CD4-positive, alpha-beta memory T cell (primary cell): ENCODE measurements around the gene RETREG3. TPM values are rescaled to one million over a fixed set of nuclear protein-coding genes. Genes with fewer than 3 reads are reported as not detected.
"Not testable (repeated sequence)": the region's sequence is repeated elsewhere in the genome, so short reads cannot be mapped to it uniquely, and the experiment has no call there.

ENCODE experiments used
- CTCF ChIA-PET: fragments of 350-600 bp; sonication (Branson Sonifier 250); formaldehyde crosslinking; loops from one replicate; lab custom pipeline; 2021; ENCODE audit warnings: inconsistent platforms; ENCODE audit not compliant: partially characterized antibody; lab: Charles Lee
- POLR2A ChIA-PET: fragments of 350-600 bp; sonication (Branson Sonifier 250); formaldehyde crosslinking; loops from one replicate; lab custom pipeline; 2021; ENCODE audit not compliant: partially characterized antibody; lab: Charles Lee
- DNase-seq, 5 donors: peaks; one replicate each; pipeline versions ENCODE4 v3.0.0 to v3.0.0-alpha.2; 2020 to 2022; ENCODE audit warnings: mixed read lengths in 1 of 5
- H3K27ac ChIP-seq: one replicate; pipeline ENCODE4 v1.7.0; 2013; ENCODE audit warnings: low read depth, low read length
- H3K27me3 ChIP-seq: 2 replicates; pipeline ENCODE4 v1.7.0; 2013; ENCODE audit warnings: mild to moderate bottlenecking, low read length, moderate library complexity; ENCODE audit not compliant: insufficient read depth
- H3K36me3 ChIP-seq: 2 replicates; pipeline ENCODE4 v1.7.0; 2013; ENCODE audit warnings: mild to moderate bottlenecking, low read length, moderate library complexity; ENCODE audit not compliant: insufficient read depth
- H3K4me1 ChIP-seq: 2 replicates; pipeline ENCODE4 v1.7.0; 2013; ENCODE audit warnings: mild to moderate bottlenecking, low read length, moderate library complexity; ENCODE audit not compliant: insufficient read depth
- H3K4me3 ChIP-seq, 2 donors: one replicate each; pipeline ENCODE4 v1.7.0; 2013; ENCODE audit warnings: low read length in 2 of 2, mild to moderate bottlenecking in 1 of 2
- H3K9me3 ChIP-seq, 2 donors: one replicate each; pipeline ENCODE4 v1.7.0; 2013; ENCODE audit warnings: low read length in 2 of 2, control low read depth in 1 of 2; ENCODE audit not compliant: control insufficient read depth in 1 of 2
- H3K27ac Mint-ChIP-seq, 7 donors: one replicate each; pipeline ENCODE4 v1.8.0; 2020 to 2021; ENCODE audit warnings: mixed read lengths in 7 of 7, mild to moderate bottlenecking in 6 of 7, inconsistent platforms in 3 of 7, moderate library complexity in 3 of 7
- H3K27me3 Mint-ChIP-seq, 2 donors: one replicate each; pipeline ENCODE4 v1.8.0; 2020 to 2021; ENCODE audit warnings: mixed read lengths in 2 of 2
- H3K36me3 Mint-ChIP-seq, 2 donors: one replicate each; pipeline ENCODE4 v1.8.0; 2020 to 2021; ENCODE audit warnings: mixed read lengths in 2 of 2, inconsistent platforms in 1 of 2, mild to moderate bottlenecking in 1 of 2
- H3K4me1 Mint-ChIP-seq, 4 donors: one replicate each; pipeline ENCODE4 v1.8.0; 2020 to 2021; ENCODE audit warnings: mixed read lengths in 4 of 4, mild to moderate bottlenecking in 1 of 4
- H3K4me3 Mint-ChIP-seq, 8 donors: one replicate each; pipeline ENCODE4 v1.8.0; 2020 to 2021; ENCODE audit warnings: mixed read lengths in 8 of 8, mild to moderate bottlenecking in 7 of 8, moderate library complexity in 6 of 8, inconsistent platforms in 3 of 8
- H3K9me3 Mint-ChIP-seq, 8 donors: one replicate each; pipeline ENCODE4 v1.8.0; 2020 to 2021; ENCODE audit warnings: mixed read lengths in 8 of 8, mild to moderate bottlenecking in 5 of 8, inconsistent platforms in 3 of 8, moderate library complexity in 1 of 8
- intact Hi-C: fragments of 100-400 bp; cut with micrococcal nuclease; formaldehyde crosslinking; loops from one replicate; pipeline ENCODE4 v1.15.1; 2023
- polyA plus RNA-seq, 2 donors: library from polyadenylated mRNA; unstranded; fragments of 300-500 nt; fragmentation: Illumina TruSeq; gene quantifications; one replicate each; pipeline ENCODE4 v1.2.3, GENCODE V29; 2021
- total RNA-seq, 2 experiments: library from RNA; stranded (reverse); gene quantifications; one replicate each; pipeline ENCODE4 v1.2.3, GENCODE V29; 2021

The RETREG3 gene
- total and polyA plus RNA-seq, 4 experiments from 2014 or later: 106 to 134 (median 126) TPM

GRCh38 chr17:42541041-42541833 is 67.9 kb downstream of the RETREG3 start:
- Mint-ChIP-seq H3K27ac (peak overlapping the region; percentile 65 to 92 (median 75)), H3K9me3 (no peaks in the 10 kb centered on the region), H3K4me1 (peaks cover 19 to 42% (median 25%) of the 10 kb centered on the region in 4 donors), H3K36me3 (peaks cover 0 to 4% of the 10 kb centered on the region in 2 donors), H3K4me3 (peak overlapping the region in 7 of 8 donors; percentile 57 to 79 (median 67)), H3K27me3 (no peaks in the 10 kb centered on the region)
- H3K36me3 ChIP-seq: no peaks in the 10 kb centered on the region
- H3K27me3 ChIP-seq: no peaks in the 10 kb centered on the region
- CTCF ChIA-PET: interaction anchor here (0.8 to 1.6 kb wide), 4 partner anchors 9 to 37 kb away, joined by 3 to 6 read pairs (median 4); partner anchors contain the start of gene COASY
- intact Hi-C loops: no loop called here
- H3K4me3 ChIP-seq: no peak overlapping the region
- DNase-seq: peak in 2 of 5 donors; percentile 25 to 51
- no peak overlapping the region for H3K27ac ChIP-seq
- H3K4me1 ChIP-seq: peaks cover 22% of the 10 kb centered on the region
- POLR2A ChIA-PET: interaction anchor here (0.6 to 1.9 kb wide), 6 partner anchors 9 to 153 kb away, joined by 3 to 8 read pairs (median 3); partner anchors contain the start of genes PLEKHH3 and STAT3
- H3K9me3 ChIP-seq: no peaks in the 10 kb centered on the region

DNA sequence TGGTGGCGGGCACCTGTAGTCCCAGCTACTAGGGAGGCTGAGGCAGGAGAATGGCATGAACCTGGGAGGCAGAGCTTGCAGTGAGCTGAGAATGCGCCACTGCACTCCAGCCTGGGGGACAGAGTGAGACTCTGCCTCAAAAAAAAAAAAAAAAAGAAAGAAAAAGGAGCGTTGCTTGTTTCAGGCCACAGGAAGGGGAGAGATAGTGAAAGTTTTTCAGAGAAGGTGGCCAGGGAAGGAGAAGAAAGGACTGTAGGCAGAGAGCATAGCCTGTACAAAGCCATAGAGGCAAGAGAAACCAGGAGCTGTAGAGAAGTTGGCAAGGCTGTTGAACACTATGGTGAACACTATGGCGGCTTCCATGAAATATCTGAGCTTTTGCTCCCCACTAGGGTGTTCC is 68.6 kb downstream of the RETREG3 start:
- H3K36me3 Mint-ChIP-seq, intact Hi-C loops, H3K27ac ChIP-seq, H3K4me3 ChIP-seq, H3K36me3 ChIP-seq, H3K9me3 ChIP-seq, H3K27me3 Mint-ChIP-seq, DNase-seq, H3K9me3 Mint-ChIP-seq, H3K27me3 ChIP-seq: not testable (repeated sequence)
- peaks cover 21 to 46% (median 28%) of the 10 kb centered on the region in 4 donors for H3K4me1 Mint-ChIP-seq
- peak overlapping the region in 7 of 8 donors; percentile 35 to 79 (median 67) for H3K4me3 Mint-ChIP-seq
- ChIA-PET CTCF (interaction anchor here (0.8 to 1.6 kb wide), 3 partner anchors 8 to 38 kb away, joined by 3 to 6 read pairs (median 4); no protein-coding TSS in a partner anchor), POLR2A (interaction anchor here (1.0 to 1.9 kb wide), 3 partner anchors 10 to 152 kb away, joined by 3 to 8 read pairs (median 5); partner anchors contain the start of gene STAT3)
- peaks cover 26% of the 10 kb centered on the region for H3K4me1 ChIP-seq
- peak overlapping the region in 6 of 7 donors; percentile 31 to 92 (median 70) for H3K27ac Mint-ChIP-seq

DNA sequence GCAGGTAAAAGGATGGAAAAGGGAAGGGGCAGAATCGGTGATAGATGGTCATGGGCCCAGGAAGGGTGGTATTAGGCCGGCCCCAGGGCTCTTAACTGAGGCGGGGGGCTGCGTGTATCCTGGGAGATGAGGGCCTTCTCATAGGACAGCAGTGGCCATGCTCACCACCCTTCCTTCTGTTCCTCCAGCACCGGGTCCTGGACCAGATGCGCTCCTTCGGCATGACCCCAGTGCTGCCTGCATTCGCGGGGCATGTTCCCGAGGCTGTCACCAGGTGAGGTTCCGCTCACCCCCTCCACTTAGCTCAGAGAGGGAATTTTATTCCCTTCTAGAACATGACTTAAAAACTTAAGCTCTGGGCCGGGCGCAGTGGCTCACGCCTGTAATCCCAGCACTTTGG is 70.7 kb downstream of the RETREG3 start:
- POLR2A ChIA-PET: interaction anchor here (0.7 to 2.9 kb wide), 4 partner anchors 10 to 223 kb away, joined by 3 to 28 read pairs (median 5); no protein-coding TSS in a partner anchor

GRCh38 chr17:42537826-42538451 is 71.2 kb downstream of the RETREG3 start:
- H3K4me3 Mint-ChIP-seq: peak overlapping the region; percentile 15 to 74 (median 61)
- no peaks in the 10 kb centered on the region for H3K9me3 Mint-ChIP-seq
- H3K9me3 ChIP-seq: no peaks in the 10 kb centered on the region
- H3K4me3 ChIP-seq: no peak overlapping the region
- peaks cover 23 to 54% (median 36%) of the 10 kb centered on the region in 4 donors for H3K4me1 Mint-ChIP-seq
- peaks cover 33% of the 10 kb centered on the region for H3K4me1 ChIP-seq
- H3K27ac Mint-ChIP-seq: peak overlapping the region in 4 of 7 donors; percentile 10 to 53 (median 26)
- no peak for DNase-seq
- H3K36me3 ChIP-seq: no peaks in the 10 kb centered on the region
- POLR2A ChIA-PET: interaction anchor here (0.6 to 2.9 kb wide), 6 partner anchors 9 to 222 kb away, joined by 3 to 28 read pairs (median 7); partner anchors contain the start of genes PSMC3IP, RETREG3 and TUBG1
- CTCF ChIA-PET: interaction anchor here (0.6 to 1.7 kb wide), 2 partner anchors 10 to 272 kb away, joined by 3 to 5 read pairs; no protein-coding TSS in a partner anchor
- H3K27me3 ChIP-seq: no peaks in the 10 kb centered on the region
- H3K27ac ChIP-seq: no peak overlapping the region
- intact Hi-C loops: loop anchor here (2.0 kb wide), 1 partner anchor 17 kb away; no protein-coding TSS in a partner anchor
- H3K27me3 Mint-ChIP-seq: no peaks in the 10 kb centered on the region
- peaks cover 0 to 4% of the 10 kb centered on the region in 2 donors for H3K36me3 Mint-ChIP-seq

More for the DNA sequence above, 70.7 kb downstream of the RETREG3 start:
- H3K36me3 Mint-ChIP-seq: peaks cover 0 to 4% of the 10 kb centered on the region in 2 donors
- no peaks in the 10 kb centered on the region for H3K27me3 ChIP-seq
- H3K27ac ChIP-seq: no peak overlapping the region
- peaks cover 33% of the 10 kb centered on the region for H3K4me1 ChIP-seq
- H3K27me3 Mint-ChIP-seq: no peaks in the 10 kb centered on the region
- peak overlapping the region in 1 of 8 donors; percentile 74 for H3K4me3 Mint-ChIP-seq
- no peaks in the 10 kb centered on the region for H3K9me3 ChIP-seq
- intact Hi-C loops: no loop called here
- H3K4me3 ChIP-seq: no peak overlapping the region
- CTCF ChIA-PET: interaction anchor here (1.7 kb wide), 1 partner anchor 9 kb away, joined by 5 read pairs; no protein-coding TSS in a partner anchor
- H3K36me3 ChIP-seq: no peaks in the 10 kb centered on the region
- H3K4me1 Mint-ChIP-seq: peaks cover 23 to 51% (median 33%) of the 10 kb centered on the region in 4 donors
- DNase-seq: no peak
- H3K27ac Mint-ChIP-seq: no peak overlapping the region
- H3K9me3 Mint-ChIP-seq: no peaks in the 10 kb centered on the region

DNA sequence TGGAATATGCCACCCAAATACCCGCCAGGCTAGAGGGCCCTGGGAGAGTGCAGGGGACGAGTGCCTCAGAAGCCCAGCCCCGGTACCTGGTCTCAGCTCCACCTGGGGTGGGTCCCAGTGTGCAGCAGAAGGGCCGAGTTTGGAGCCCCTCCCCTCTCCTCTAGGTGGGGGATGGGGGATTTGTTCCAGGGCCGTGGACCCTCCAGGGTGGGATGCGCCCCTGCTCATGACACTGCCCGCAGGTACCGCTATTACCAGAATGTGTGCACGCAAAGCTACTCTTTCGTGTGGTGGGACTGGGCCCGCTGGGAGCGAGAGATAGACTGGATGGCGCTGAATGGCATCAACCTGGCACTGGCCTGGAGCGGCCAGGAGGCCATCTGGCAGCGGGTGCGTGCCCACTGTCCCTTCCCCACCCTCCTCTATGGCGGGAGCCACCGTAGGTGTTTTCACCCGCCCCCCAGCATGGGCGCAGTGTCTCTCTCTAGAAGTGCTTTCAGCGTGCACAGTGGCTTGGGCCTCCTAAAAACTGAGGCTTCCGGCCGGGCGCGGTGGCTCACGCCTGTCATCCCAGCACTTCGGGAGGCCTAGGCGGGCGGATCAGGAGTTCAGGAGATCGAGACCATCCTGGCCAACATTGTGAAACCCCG is 71.9 kb downstream of the RETREG3 start:
- POLR2A ChIA-PET: interaction anchor here (0.6 to 2.9 kb wide), 10 partner anchors 10 to 461 kb away, joined by 3 to 28 read pairs (median 6); partner anchors contain the start of genes MLX, PSMC3IP, RETREG3 and STAT3
- intact Hi-C loops: loop anchor here (2.0 kb wide), 1 partner anchor 18 kb away; no protein-coding TSS in a partner anchor
- H3K9me3 Mint-ChIP-seq: no peaks in the 10 kb centered on the region

More for the DNA sequence above, 71.9 kb downstream of the RETREG3 start:
- CTCF ChIA-PET: interaction anchor here (1.4 to 1.7 kb wide), 4 partner anchors 11 to 19 kb away, joined by 4 to 5 read pairs (median 4); no protein-coding TSS in a partner anchor
- no peaks in the 10 kb centered on the region for H3K36me3 ChIP-seq
- Mint-ChIP-seq H3K36me3 (peaks cover 0 to 4% of the 10 kb centered on the region in 2 donors), H3K27ac (peak overlapping the region in 3 of 7 donors; percentile 55 to 76 (median 75)), H3K27me3 (no peaks in the 10 kb centered on the region), H3K4me3 (peak overlapping the region; percentile 81 to 85 (median 84)), H3K4me1 (peaks cover 23 to 54% (median 36%) of the 10 kb centered on the region in 4 donors)
- no peak overlapping the region for H3K27ac ChIP-seq
- no peaks in the 10 kb centered on the region for H3K9me3 ChIP-seq
- no peak for DNase-seq
- peak overlapping the region; percentile 43 to 57 for H3K4me3 ChIP-seq
- H3K27me3 ChIP-seq: no peaks in the 10 kb centered on the region
- peaks cover 33% of the 10 kb centered on the region for H3K4me1 ChIP-seq
